NCI-H1694 treated with DMSO at 0.1 percent for 48 hours (cell line): Measurements from ENCODE around the gene ZSCAN18.

Experiments used
- DNase-seq: peaks from one replicate; lab custom pipeline; 2025; lab: John Stamatoyannopoulos, UW

Gene ZSCAN18

GRCh38 chr19:58086825-58087710 lies 11.0 kb downstream of the ZSCAN18 start:
- no peak for DNase-seq

GRCh38 chr19:58085348-58085875 lies 12.6 kb downstream of the ZSCAN18 start:
- no peak for DNase-seq

- no peak for DNase-seq
Observed at GRCh38 chr19:58084596-58085347, 13.3 kb downstream of the ZSCAN18 start.

- no peak for DNase-seq
Observed at GRCh38 chr19:58083021-58083420, 15.0 kb downstream of the ZSCAN18 start.

GRCh38 chr19:58079792-58080191 lies 18.2 kb downstream of the ZSCAN18 start:
- DNase-seq = no peak

- DNase-seq = no peak
Observed at GRCh38 chr19:58067240-58067912, 30.7 kb downstream of the ZSCAN18 start.

GRCh38 chr19:58063712-58064111 lies 34.3 kb downstream of the ZSCAN18 start:
- DNase-seq = no peak

- no peak for DNase-seq
Observed at GRCh38 chr19:58060231-58060630, 37.8 kb downstream of the ZSCAN18 start.

GRCh38 chr19:58059671-58060078 lies 38.4 kb downstream of the ZSCAN18 start:
- no peak for DNase-seq

- no peak for DNase-seq
Observed at GRCh38 chr19:58059003-58059670, 38.9 kb downstream of the ZSCAN18 start, which contains the start of gene ZNF135. ZNF135 (plus strand) TSS chr19:58059282; CDS start chr19:58060003, 721 bp downstream.

- DNase-seq = no peak
Observed at GRCh38 chr19:58058467-58058866, 39.6 kb downstream of the ZSCAN18 start.

- no peak for DNase-seq
Observed at GRCh38 chr19:58056861-58057260, 41.2 kb downstream of the ZSCAN18 start.

GRCh38 chr19:58056261-58056660 lies 41.8 kb downstream of the ZSCAN18 start:
- no peak for DNase-seq

- DNase-seq = no peak
Observed at GRCh38 chr19:58054901-58055874, 42.8 kb downstream of the ZSCAN18 start.

- no peak for DNase-seq
Observed at GRCh38 chr19:58053480-58054156, 44.4 kb downstream of the ZSCAN18 start.

- DNase-seq = no peak
Observed at GRCh38 chr19:58052256-58052655, 45.8 kb downstream of the ZSCAN18 start.

- no peak for DNase-seq
Observed at GRCh38 chr19:58047672-58048071, 50.4 kb downstream of the ZSCAN18 start.

- DNase-seq = no peak
Observed at GRCh38 chr19:58046856-58047255, 51.2 kb downstream of the ZSCAN18 start.

- no peak for DNase-seq
Observed at GRCh38 chr19:58045411-58046050, 52.5 kb downstream of the ZSCAN18 start.
